Measurements from ENCODE around the gene TMEM184A. TPM values are rescaled to one million over a fixed set of nuclear protein-coding genes. Genes with fewer than 3 reads are reported as not detected.

Gene TMEM184A
- total and polyA plus RNA-seq, 2 experiments from 2014 or later: 0.18 to 0.66 TPM

DNA sequence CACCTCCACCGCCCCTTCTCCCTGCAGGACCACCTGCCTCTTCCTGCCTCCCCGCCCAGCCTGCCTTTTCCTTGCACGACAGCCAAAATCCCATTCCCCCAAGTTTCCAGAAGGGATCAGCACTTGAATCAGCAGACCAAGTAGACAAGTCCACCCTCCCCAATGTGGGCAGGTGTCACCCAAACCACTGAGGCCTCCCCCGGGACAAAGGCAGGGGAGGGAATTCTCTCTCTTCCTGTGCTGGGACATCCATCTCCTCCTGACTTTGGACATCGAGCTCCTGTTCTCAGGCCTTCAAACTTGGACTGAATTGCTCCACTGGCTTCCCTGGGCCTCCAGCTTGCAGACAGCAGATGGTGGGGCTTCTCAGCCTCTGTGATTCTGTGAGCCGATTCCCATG, 35.4 kb upstream of the TMEM184A start:
- H3K9me3 Mint-ChIP-seq: peaks cover 15% of the 10 kb centered on the region
- Histone ChIP-seq H3K36me3 (ENCODE audit: insufficient read depth) (no peaks in the 10 kb centered on the region), H3K4me2 (no peak overlapping the region), H3F3A (replicated peaks; ENCODE audit: low read depth) (no peaks in the 10 kb centered on the region), H3K4me3 (no peak overlapping the region), H3K9me2 (ENCODE audit: insufficient read depth) (no peaks in the 10 kb centered on the region), H3K27ac (ENCODE audit: low read depth) (no peak overlapping the region), H4K20me1 (replicated peaks; ENCODE audit: insufficient read depth) (no peaks in the 10 kb centered on the region), H3K79me2 (replicated peaks; ENCODE audit: insufficient read depth) (no peaks in the 10 kb centered on the region), H3K4me1 (ENCODE audit: insufficient read depth) (no peaks in the 10 kb centered on the region), H3K27me3 (ENCODE audit: insufficient read depth) (no peaks in the 10 kb centered on the region), H2AFZ (no peak overlapping the region)
- peaks cover 7% of the 10 kb centered on the region; the same call in 1 of the 3 replicates for H3K4me1 Mint-ChIP-seq
- H3K36me3 Mint-ChIP-seq (ENCODE audit: low read depth): peaks cover 14% of the 10 kb centered on the region; the same call in 1 of the 3 replicates
- H3K4me3 Mint-ChIP-seq: no peak overlapping the region
- H3K27ac Mint-ChIP-seq: no peak overlapping the region
- no peak for TF ChIP-seq NANOG (IDR thresholded peaks at IDR 0.05; ENCODE audit: borderline replicate concordance)
- TF ChIP-seq POLR2AphosphoS5 (IDR thresholded peaks at IDR 0.05; ENCODE audit: low read depth): no peak
- TF ChIP-seq ZNF114 (CRISPR knock-in tag; IDR thresholded peaks at IDR 0.05): no peak
- no peak for TF ChIP-seq ETS1 (IDR thresholded peaks at IDR 0.05)
- TF ChIP-seq EZH2phosphoT487 (IDR thresholded peaks at IDR 0.05; ENCODE audit: unreplicated experiment): no peak
- no peak for TF ChIP-seq ZNF331 (CRISPR knock-in tag; IDR thresholded peaks at IDR 0.05; ENCODE audit: low read depth)
- TF ChIP-seq STAT1 (IDR thresholded peaks at IDR 0.05; ENCODE audit: unreplicated experiment): no peak
- TF ChIP-seq ZNF462 (CRISPR knock-in tag; IDR thresholded peaks at IDR 0.05): no peak
- TF ChIP-seq REST (IDR thresholded peaks at IDR 0.05; ENCODE audit: unreplicated experiment): no peak
- peaks cover 14% of the 10 kb centered on the region for H3K27me3 Mint-ChIP-seq (ENCODE audit: insufficient read depth, low read depth, poor library complexity)
- DNase-seq (ENCODE audit: low spot score) (no peak), ATAC-seq (no peak)
